Peyer's patch (tissue), 4 donors: ENCODE data around the gene CREB1.

Experiments used
- POLR2A ChIP-seq, 2 donors: fragments of 450-650 bp; IDR thresholded peaks; one replicate each; pipeline ENCODE4 v1.5.1; 2017; ENCODE audit warnings: antibody characterized with exemption in 2 of 2, mild to moderate bottlenecking in 2 of 2, moderate library complexity in 2 of 2
- TF ChIP-seq, protein P1 (sequence below), 6 experiments: fragments of 450-650 bp in 4 of 6; fragments of 200-600 bp in 2 of 6; sonication (generic) in 1 of 6; IDR thresholded peaks; one replicate each; pipeline ENCODE4 v1.5.1; 2017 to 2019; ENCODE audit warnings: antibody characterized with exemption in 6 of 6, mild to moderate bottlenecking in 3 of 6, moderate library complexity in 1 of 6

DNA sequence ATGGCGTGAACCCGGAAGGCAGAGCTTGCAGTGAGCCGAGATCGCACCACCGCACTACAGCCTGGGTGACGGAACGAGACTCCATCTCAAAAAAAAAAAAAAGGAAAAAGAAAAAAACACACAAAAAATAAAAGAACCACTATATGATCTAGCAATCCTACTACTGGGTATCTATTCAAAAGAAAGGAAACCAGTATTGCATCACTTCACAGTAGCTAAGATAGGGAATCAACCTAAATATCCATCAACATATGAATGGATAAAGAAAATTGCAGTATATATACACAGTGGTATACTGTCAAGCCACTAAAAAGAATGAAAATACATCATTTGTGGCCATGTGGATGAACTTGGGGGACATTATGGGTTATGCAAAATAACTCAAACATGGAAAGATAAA, 57.5 kb downstream of the CREB1 start:
- TF ChIP-seq POLR2A (IDR thresholded peaks at IDR 0.05), result no peak
- TF ChIP-seq, protein P1, sequence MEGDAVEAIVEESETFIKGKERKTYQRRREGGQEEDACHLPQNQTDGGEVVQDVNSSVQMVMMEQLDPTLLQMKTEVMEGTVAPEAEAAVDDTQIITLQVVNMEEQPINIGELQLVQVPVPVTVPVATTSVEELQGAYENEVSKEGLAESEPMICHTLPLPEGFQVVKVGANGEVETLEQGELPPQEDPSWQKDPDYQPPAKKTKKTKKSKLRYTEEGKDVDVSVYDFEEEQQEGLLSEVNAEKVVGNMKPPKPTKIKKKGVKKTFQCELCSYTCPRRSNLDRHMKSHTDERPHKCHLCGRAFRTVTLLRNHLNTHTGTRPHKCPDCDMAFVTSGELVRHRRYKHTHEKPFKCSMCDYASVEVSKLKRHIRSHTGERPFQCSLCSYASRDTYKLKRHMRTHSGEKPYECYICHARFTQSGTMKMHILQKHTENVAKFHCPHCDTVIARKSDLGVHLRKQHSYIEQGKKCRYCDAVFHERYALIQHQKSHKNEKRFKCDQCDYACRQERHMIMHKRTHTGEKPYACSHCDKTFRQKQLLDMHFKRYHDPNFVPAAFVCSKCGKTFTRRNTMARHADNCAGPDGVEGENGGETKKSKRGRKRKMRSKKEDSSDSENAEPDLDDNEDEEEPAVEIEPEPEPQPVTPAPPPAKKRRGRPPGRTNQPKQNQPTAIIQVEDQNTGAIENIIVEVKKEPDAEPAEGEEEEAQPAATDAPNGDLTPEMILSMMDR (IDR thresholded peaks at IDR 0.05), result no peak
